Measurements from ENCODE around the gene DSTYK.

DSTYK gene

GRCh38 chr1:205232945-205233397 is 21.5 kb upstream of the DSTYK start:
- H3K4me3 ChIP-seq (ENCODE audit: low read depth, low read length): no peak overlapping the region
- no peak for TF ChIP-seq CTCF (IDR thresholded peaks at IDR 0.05; ENCODE audit: low read depth, low read length)

- TF ChIP-seq CTCF (IDR thresholded peaks at IDR 0.05; ENCODE audit: low read depth, low read length): no peak
Measured at GRCh38 chr1:205232127-205232820, 20.8 kb upstream of the DSTYK start.

GRCh38 chr1:205230982-205231381 is 19.5 kb upstream of the DSTYK start:
- no peak overlapping the region for H3K4me3 ChIP-seq (ENCODE audit: low read depth, low read length)
- no peak for TF ChIP-seq CTCF (IDR thresholded peaks at IDR 0.05; ENCODE audit: low read depth, low read length)

More at GRCh38 chr1:205232127-205232820, 20.8 kb upstream of the DSTYK start:
- no peak overlapping the region for H3K4me3 ChIP-seq (ENCODE audit: low read depth, low read length)

- no peak overlapping the region for H3K4me3 ChIP-seq (ENCODE audit: low read depth, low read length)
- no peak for TF ChIP-seq CTCF (IDR thresholded peaks at IDR 0.05; ENCODE audit: low read depth, low read length)
Measured at GRCh38 chr1:205229916-205230700, 18.6 kb upstream of the DSTYK start.

GRCh38 chr1:205229399-205229871 is 17.9 kb upstream of the DSTYK start:
- H3K4me3 ChIP-seq (ENCODE audit: low read depth, low read length): no peak overlapping the region; the same call in 1 of the 2 replicates
- TF ChIP-seq CTCF (IDR thresholded peaks at IDR 0.05; ENCODE audit: low read depth, low read length): no peak

- peak overlapping the region; percentile 69 for H3K4me3 ChIP-seq (ENCODE audit: low read depth, low read length)
- no peak for TF ChIP-seq CTCF (IDR thresholded peaks at IDR 0.05; ENCODE audit: low read depth, low read length)
Measured at GRCh38 chr1:205228093-205228521, 16.6 kb upstream of the DSTYK start.

GRCh38 chr1:205227584-205228013 is 16.1 kb upstream of the DSTYK start, which contains the start of gene TMCC2:
Gene TMCC2, plus strand, starts transcription at chr1:205227946. Its CDS starts 619 bp downstream, at chr1:205228565.
- TF ChIP-seq CTCF (IDR thresholded peaks at IDR 0.05; ENCODE audit: low read depth, low read length): no peak
- H3K4me3 ChIP-seq (ENCODE audit: low read depth, low read length): peak within 1 kb of the TSS; percentile 74

All from WI38 (cell line).